ENCODE data around the gene CTNNA3.

Gene CTNNA3

DNA sequence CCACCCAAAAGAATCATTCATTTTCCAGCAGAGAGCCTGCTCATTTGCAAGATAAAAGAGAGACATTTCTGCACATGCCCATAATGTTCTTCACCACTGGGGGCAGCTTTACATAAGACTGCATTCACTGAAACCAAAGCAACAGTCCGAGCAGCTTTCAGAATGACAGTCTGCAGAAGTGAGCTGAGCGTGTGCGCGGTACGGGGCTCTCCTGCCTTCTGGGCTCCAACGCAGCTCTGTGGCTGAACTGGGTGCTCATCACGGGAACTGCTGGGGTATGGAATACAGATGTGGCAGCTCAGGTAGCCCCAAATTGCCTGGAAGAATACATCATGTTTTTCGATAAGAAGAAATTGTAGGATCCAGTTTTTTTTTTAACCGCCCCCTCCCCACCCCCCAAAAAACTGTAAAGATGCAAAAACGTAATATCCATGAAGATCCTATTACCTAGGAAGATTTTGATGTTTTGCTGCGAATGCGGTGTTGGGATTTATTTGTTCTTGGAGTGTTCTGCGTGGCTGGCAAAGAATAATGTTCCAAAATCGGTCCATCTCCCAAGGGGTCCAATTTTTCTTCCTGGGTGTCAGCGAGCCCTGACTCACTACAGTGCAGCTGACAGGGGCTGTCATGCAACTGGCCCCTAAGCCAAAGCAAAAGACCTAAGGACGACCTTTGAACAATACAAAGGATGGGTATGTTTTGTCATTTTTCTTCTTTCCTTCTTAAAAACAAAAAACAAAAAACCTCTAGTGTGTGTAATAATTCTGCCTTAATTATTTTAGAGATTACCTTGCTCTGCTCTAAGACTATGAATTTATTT, 769.9 kb downstream of the CTNNA3 start, which contains the start of gene LRRTM3:
Gene LRRTM3, plus strand, starts transcription at position 141 of the 820 bp plus-strand sequence.
- no peak for DNase-seq

DNA sequence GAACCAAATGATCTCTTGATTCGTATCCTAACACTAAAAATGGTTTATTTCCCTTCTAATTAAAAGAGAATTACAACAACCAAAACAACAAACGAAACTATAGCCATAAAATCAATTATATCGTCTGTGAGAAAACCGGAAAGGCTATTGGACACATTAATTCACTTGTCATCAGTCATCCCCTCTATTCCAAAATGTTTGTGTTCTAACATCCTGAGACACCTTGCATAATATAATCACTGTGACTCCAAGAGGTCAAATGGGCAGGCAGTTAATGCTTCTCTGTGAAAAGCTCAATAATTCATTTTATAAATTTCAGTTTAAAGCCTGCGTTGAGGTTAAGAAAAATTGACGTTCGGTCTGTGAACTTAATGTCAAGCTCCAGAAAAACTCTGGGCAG, 770.6 kb downstream of the CTNNA3 start:
- DNase-seq = no peak

DNA sequence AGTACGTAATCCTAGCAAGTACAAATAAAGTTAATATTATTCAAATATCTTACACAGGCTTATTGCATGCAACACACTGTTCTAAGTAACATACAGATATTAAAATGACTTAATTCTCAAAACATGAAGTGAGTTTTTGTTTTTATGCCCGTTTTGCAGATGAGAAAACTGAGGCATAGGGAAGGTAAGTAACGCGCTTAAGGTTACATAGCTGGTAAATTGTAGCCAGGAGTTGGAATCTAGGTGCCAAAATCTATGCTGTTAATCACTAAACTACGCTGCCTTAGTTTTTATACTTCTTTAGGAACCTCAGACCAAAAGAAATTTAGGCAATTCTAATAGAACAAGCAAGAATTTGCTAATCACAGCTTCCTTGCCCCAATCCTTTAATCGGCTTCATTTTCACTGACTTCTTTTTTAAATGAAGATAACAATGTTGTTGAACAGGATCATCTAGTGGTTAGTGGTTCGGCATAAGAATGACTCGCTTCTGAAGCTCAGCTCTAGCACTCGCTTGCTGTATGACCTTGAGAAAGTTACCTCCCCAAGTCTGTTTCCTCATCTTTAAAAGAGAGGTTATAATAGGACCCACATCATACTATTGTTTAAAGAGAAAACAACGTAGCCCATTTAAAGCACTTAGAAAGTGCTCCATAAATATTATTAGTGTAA, 771.2 kb downstream of the CTNNA3 start:
- DNase-seq = no peak

DNA sequence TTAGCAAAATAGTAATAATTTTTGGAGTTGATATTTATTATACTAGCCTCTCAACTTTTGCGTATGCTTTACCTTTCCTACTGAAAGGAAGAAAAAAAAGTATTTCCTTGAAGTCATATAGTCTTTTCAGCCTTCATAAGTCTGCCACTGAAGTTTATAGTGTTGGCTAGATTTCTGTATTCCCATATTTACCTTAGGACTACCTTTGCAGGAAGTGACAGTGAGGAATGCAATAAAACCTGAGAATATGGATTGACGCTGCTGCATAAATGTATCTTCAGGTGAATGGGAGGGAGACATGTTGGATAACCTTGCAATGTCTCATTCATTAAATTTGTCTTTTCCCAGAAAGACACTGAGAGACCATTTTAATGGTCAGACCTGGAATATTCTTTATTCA, 776.7 kb downstream of the CTNNA3 start:
- DNase-seq = no peak

DNA sequence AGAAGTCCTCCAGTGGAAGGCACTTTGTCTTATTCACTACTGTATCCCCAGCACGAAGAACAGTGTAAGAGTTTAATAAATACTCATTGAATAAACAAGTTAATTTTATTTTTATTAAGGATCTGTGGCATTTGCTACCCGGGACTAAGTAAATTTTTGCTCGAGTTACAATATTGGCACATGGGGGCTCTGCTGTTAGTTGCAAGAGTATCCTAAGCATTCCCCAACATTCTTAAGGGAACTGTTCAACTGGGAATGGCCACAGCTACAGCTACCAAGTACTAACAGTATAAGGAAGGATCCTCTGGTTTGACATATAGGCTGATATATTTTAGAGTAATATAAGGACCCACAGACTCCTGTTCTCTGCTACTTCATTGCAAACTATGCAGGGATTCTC, 778.9 kb downstream of the CTNNA3 start:
- no peak for DNase-seq

DNA sequence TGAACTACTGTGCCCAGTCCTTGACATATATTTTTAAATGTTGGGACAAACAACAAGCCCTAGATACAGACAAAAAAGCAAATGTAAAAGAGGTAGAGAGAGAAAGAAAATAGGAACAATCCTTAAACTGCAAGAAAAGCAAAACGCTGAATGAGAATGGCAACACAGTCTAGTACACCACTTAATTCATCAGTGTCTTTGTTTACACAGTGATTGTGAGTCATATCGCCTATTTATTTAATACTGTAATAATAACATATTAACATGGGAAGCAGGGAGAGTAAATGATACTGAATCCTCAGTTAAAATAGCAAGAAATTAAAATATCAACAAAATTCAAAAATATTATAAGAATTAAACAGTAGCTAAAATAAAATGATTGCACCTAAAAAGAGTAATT, 780.0 kb downstream of the CTNNA3 start:
- no peak for DNase-seq

DNA sequence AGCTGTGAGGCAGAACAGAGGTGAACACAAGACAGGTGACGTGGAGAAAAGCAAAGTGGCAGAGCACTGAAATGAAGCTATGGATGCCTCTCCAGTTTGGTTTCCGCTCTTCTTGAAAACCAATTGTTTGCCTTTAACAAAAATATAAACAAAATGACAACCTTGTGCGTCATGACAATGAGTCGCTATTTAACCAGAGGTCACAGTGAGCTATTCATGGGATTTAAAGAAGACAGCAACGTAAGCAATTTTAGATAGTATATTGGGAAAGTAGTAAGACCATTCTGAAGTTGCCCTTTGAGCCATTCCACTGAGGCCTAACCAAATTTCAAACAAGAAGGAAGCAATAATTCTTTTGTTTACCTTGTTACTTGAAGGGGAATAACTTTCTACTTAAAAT, 785.3 kb downstream of the CTNNA3 start:
- no peak for DNase-seq

DNA sequence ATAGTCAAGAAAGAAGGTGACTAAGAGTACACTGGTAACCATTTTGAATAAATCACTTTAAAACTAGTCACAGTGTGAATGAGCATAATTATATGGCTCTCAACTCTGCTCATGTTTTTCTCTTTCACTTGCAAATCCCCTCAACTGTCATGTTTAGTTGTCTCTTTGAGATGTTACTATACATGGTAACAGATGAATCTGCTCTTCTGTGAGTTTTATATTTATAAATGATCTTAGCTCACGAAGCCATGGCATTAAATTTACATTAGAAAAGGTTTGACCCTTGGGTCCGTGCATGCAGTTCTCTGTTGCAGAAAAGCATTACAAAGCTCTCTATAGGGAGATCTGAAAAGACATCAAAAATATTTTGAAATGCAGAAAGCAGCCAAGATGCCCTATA, 803.1 kb downstream of the CTNNA3 start:
- no peak for DNase-seq

DNA sequence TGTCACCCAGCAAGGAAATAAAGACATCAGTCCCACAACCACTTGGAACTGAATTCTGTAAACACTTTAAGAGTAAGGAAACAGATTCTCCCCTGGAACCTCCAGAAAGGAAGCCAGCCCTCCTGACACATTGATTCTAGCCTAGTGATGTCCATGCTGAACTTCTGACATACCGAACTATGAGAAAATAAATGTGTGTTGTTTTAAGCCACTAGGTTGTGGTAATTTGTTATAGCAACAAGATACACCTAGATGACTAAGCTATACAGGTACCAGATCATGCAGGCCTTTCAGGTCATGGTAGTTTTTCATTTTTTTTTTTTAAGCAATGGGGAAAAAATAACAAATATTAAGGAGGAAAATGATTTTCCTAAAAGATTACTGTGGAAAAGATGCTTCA, 807.8 kb downstream of the CTNNA3 start:
- no peak for DNase-seq

DNA sequence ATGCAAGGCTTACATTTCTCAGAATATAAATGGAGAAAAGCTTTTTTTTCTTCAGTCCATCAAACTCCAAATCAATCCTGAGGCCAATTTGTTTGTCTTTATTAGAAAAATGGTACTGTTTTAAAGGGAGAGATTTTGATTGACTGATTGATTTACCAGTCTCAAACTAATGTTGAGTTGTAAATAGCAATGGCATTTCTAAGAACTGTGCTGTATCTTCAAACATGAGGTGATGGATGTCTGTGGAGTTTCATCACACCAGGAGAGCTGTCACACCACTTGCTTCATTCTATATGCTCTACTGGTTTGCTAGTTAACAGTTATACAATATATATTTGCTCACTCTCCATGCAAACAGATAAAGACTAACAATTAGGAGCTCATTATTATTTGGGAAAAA, 809.1 kb downstream of the CTNNA3 start:
- DNase-seq = no peak

DNA sequence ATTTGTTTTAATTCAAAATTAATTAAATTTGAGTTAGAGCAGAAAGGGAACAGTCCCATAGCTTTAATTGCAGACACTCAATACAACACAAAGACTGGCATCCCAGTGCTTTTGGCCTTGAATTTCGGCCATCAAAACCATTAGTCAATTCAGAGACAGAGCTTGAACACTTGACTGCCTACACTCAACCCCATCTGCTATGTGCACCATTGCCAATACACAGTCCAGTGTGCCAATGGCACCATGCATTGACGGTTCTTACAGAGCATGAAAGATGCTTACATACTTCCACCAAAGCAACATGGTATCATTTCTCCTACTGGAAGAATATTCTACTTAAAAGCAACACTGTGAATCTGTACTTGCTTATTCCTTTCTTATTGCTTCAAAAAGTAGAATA, 813.7 kb downstream of the CTNNA3 start:
- no peak for DNase-seq

DNA sequence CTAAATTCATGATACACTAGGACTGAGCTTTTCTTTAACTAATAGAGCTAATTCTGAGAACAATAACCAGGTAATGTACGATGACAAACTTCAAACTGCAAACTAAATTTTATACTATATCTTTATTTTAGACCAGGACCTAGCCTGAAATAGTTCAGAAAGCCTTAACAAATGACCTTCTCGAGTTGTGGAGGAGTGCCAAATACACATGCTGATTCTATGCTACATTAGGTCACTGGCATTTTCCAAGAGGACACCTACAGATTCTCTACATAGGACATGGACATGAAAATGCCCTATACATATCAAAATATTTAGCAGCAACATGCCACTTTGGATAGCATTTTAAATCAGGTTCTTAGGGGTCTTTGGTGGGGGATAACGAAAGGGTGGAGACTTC, 814.2 kb downstream of the CTNNA3 start:
- DNase-seq = no peak

DNA sequence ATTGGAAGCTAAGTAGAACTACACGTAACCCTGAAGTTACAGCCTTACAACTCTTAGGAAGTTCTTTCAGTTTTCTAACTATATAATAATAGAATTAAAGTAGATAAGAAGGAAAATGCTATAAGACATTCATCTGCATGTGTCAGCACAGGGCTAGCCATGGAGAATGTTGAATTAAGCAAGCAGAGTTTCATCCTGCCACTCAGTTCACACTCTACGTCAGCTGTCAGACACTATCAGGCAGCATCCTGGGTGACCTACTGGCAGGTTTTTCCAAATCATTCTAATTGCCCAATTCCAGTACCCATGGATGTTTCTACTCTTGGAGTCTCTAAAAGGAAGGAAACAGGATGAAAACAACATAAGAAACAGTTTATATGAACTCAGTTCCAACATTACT, 815.2 kb downstream of the CTNNA3 start:
- no peak for DNase-seq

DNA sequence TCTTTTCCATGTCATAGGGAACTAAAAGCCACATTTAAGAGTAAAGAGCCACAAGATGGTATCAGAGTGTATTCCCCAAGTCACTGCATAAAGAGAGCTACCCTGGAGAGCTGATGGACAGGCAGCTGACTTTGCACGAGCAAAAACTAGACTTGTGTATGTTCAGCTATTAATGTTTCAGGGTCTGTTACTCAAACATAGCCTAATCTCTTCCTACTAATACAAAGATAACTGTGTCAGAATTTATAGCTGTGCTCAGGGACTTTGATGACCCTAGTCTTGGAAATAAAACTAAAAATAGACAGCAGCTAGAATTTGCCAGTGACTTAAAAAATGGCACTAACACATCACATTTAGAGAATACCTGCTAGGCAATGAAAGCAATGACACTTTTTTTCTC, 815.7 kb downstream of the CTNNA3 start:
- DNase-seq = no peak

DNA sequence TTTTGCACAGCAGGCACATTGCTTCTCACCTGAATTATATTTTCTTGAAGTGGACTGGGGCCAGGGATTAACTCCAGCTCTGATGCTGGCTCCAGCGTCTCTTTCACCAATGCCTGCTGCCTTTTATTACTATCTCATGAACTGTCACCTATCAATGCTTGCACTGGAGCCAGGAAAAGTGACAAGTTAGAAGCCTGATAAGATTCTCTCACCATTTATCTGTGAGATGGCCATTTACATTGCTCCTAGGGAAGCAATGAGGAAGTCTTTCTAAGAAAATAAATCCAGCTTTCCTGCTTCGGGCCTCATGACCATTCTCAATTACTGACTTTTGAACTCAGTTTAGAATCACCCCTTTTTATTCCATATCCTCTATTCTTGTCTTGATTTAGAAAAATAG, 818.6 kb downstream of the CTNNA3 start:
- no peak for DNase-seq

DNA sequence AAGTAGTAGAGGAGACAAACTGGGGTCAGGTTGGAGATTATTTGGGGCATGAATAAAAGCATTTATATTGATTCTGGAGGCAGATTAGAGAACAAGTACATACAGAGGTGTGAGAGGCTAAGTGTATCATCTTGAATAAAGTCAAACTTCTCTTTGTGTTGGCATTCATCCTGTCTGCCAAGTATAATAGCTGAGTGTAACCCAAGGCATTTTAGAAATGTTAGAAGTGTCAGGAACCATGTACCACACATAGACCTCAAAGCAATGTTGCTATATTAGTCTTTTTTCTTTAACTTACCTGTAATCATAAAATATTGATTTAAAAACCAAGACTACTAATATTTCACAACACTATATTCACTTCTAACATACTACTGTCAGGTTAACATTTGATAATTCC, 826.4 kb downstream of the CTNNA3 start:
- no peak for DNase-seq

DNA sequence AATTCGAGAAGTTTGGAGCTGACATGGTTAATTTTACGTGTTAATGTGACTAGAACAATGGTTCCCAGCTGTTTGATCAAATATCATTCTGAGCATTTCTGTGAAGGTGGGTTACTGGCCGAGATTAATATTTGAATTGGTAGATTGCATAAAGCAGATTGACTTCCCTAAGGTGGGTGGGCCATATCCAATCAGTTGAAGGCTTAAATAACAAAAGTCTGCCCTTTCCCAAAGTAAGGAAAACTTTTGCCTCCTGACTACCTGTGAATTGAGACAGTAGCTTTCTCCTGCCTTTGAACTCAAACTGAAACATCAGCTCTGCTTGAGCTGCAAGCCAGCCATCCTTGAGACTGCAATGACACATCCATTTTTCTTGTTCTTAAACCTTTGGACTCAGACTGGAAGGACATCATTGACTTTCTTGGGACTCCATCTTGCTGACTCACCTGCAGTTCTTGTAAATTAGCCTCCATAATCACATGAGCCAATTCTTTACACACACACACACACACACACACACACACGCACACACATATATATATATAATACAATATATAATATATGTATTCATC, 833.2 kb downstream of the CTNNA3 start:
- no peak for DNase-seq

DNA sequence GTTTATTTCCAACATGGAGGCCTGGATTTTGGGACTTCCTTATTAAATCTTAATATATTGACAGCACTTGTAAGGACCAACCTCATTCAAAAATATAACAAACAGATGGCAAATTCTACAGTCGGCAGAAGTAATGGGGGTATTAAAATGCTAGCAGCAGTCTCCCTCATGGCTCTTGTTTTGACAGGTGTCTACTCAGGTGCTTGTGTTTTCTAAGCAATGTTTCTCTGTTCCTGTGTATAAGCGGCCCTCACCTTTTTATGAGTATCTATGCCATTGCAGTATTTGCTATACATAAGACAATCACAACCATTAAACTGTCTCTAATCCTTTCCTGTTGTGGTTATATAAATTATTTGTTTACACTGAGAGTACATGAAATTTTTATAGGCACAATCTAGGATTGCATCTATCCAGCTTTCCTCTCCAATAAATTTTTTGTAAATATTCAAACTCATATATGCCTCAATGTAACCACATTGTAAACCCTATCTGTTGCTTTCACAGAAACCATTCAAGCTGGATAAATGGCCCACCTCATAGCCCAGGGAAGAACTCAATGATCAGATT, 835.5 kb downstream of the CTNNA3 start:
- no peak for DNase-seq

DNA sequence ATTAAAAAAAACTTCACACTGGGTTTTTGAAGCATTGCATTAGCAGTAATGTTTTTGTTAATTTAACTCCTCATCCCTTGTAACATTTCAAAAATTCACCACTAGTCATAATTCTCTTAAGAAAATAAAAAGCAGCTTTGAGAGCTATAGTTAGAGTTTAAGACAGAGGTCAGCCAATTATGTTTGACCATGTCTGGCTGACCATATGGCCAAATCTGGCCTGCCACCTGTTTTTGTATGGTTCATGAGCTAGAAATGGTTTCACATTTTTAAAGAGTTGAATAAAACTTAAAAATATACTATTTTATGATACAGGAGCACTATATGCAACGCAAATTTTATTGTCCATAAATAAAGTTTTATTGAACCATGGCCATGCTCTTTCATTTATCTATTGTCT, 843.2 kb downstream of the CTNNA3 start:
- no peak for DNase-seq

DNA sequence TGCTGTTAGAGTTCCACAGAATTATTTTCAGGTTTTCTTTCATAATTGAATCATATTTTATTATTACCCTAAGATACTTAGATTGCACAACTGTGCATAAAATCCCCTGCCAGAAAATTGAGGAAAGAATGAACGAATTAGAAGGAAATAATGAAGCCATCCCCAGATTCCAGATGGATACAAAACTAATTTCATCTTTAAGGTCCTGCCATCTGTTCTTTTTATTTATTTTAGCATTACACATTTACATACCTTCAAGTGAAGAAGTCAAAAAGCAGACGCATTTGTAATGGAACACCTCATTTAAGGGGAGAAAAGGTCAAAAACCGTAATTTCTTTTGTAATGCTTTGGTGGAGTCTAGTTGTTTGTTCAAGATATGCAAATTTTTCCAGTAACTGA, 847.1 kb downstream of the CTNNA3 start:
- no peak for DNase-seq

DNA sequence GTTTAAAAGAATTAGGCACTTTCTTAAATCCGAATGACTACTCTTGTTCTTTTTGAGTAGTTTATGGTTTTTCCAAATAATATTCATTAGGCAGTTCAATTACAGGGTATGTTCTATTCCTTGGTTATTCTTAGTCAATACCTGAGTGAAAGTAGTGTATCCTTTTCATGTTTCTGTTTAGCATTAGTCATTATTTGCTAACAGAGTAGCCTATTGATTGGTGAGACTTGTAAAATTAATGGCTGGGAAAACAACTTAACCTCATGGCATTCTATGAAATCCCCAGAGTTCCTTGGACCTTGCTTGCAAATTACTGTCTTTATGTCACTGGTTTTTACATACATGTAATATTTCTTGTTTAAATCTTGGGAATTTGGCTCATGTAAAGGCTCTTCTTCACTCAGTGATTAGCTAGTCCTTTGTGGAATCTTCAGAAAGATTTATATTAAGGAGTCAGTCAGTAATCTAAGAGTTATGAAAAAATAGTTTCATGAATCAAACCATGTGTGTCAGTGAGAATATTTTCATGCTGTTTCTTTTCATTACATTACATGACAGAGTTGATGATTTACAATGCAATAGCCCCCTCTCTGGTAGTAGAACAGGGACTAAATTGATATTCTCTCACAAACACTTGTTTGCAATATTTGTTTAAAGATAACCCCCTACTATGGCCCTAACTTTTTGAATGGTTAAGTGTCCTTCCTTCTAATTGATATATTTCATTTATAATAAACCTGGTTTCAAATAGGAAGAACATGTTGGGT, 851.6 kb downstream of the CTNNA3 start:
- DNase-seq = no peak

DNA sequence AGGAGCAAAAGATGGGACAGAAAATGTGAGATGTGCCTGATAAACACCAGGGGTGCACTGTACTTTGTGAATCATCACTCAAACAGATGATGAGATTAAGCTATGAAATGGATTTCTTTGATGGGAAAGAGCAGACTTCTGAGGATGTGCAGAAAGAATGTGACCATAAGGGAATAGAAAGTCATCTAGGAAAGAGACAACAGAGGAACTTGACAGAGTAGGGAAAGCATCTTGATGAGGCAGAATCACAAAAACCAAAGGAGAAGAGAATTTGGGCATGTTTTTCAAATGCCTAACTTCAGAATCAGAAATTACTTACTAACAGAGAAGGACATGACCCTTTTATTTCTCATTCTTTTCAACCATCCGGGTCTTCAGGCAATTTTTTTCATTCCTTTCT, 852.6 kb downstream of the CTNNA3 start:
- DNase-seq = no peak

DNA sequence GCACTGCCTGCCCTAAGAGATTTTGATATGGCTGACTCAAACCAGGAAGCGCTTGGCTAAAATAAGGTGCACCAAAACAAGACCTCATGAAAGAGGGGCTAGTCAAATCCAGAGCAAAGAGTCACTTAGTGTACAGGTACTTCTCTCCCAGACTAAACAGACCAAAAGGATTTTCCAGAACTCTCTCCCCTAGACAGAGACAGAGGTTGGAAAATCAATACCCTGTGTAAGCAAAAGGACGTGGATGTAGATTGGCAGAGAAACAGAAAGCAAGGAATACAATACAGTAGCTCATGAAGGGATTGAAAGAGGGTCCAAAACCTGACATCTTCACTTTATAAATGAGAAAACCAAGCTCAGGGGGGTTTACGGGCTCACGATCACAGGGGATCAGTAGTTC, 853.1 kb downstream of the CTNNA3 start:
- DNase-seq = no peak
